ENCODE data around the gene MPRIP. TPM values are rescaled to one million over a fixed set of nuclear protein-coding genes. Genes with fewer than 3 reads are reported as not detected.

Gene MPRIP
- total RNA-seq, 1 experiment from 2014 or later: 132 TPM

DNA sequence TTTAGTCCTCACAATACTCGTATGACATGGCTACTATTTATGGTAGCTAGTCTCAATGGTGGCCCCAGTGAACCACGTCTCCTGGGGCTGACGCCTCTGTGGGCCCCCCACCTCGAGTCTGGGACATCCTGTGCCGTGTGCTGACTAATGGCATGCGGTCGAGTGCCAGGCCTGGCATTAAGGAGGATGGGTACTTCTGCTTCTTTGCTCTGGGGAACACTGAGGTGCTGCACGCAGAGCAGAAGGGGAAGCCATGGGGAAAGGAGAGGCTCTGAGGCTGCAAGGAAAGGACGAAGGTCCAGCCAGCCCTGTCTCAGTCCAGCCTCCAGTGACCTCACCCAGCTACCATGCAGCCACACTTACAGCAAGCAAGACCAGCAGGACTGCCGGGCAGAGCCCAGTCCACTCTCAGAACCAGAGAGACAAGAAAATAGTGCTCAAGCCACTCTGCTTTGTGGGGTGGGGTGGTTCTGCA is 5.7 kb upstream of the MPRIP start:
- Histone ChIP-seq H3K9ac (ENCODE audit: extremely low read depth, insufficient read length, low read length) (no peak overlapping the region), H3K9me3 (ENCODE audit: control insufficient read depth, low read depth, low read length) (no peaks in the 10 kb centered on the region), H3K18ac (ENCODE audit: insufficient read length, low read depth, low read length) (no peak overlapping the region), H2BK12ac (ENCODE audit: insufficient read length, low read depth, low read length) (no peak overlapping the region), H3K4me1 (ENCODE audit: insufficient read depth, low read length) (0 out of 2 replicates have a peak, but pooled peaks cover under 1% of the 10 kb centered on the region), H3T11ph (ENCODE audit: low read length) (no peak overlapping the region), H3K79me1 (ENCODE audit: insufficient read depth, low read depth, low read length, poor library complexity, severe bottlenecking) (no peaks in the 10 kb centered on the region), H2BK20ac (ENCODE audit: low read depth, low read length, poor library complexity, severe bottlenecking) (no peak overlapping the region), H4K20me1 (ENCODE audit: control insufficient read depth, insufficient read depth, insufficient read length) (no peaks in the 10 kb centered on the region), H3K79me2 (ENCODE audit: insufficient read depth, low read length) (no peaks in the 10 kb centered on the region), H3K14ac (ENCODE audit: insufficient read depth, low read length) (no peak overlapping the region), H3K23me2 (ENCODE audit: insufficient read length, low read depth, low read length, poor library complexity, severe bottlenecking) (no peaks in the 10 kb centered on the region), H3K27ac (ENCODE audit: insufficient read length, low read depth, low read length) (no peak overlapping the region), H2AK5ac (ENCODE audit: insufficient read length, low read length) (no peak overlapping the region), H3K4me2 (ENCODE audit: insufficient read depth, insufficient read length, low read length) (no peak overlapping the region), H4K8ac (replicated peaks; ENCODE audit: insufficient read length, low read depth, low read length) (no peak overlapping the region), H3K27me3 (ENCODE audit: insufficient read depth, low read length) (no peaks in the 10 kb centered on the region), H3K56ac (ENCODE audit: insufficient read length, low read depth, low read length) (no peak overlapping the region), H2AFZ (ENCODE audit: low read length) (no peak overlapping the region), H4K91ac (ENCODE audit: insufficient read length, low read depth, low read length) (no peak overlapping the region), H2BK5ac (ENCODE audit: insufficient read length, low read length) (no peak overlapping the region), H3K23ac (ENCODE audit: insufficient read length, low read depth, low read length) (no peak overlapping the region), H2BK15ac (ENCODE audit: low read depth, low read length) (no peak overlapping the region), H2BK120ac (ENCODE audit: low read depth, low read length, poor library complexity, severe bottlenecking) (no peak overlapping the region), H3K4ac (ENCODE audit: low read depth, low read length) (no peak overlapping the region), H4K5ac (ENCODE audit: insufficient read length, low read depth, low read length) (no peak overlapping the region)
- Mint-ChIP-seq H3K4me1 (peaks cover 6 to 7% of the 10 kb centered on the region in 2 experiments), H3K9me3 (no peaks in the 10 kb centered on the region), H3K4me3 (no peak overlapping the region), H3K27ac (no peak overlapping the region; a peak in 1 of 7 replicates), H3K36me3 (ENCODE audit: insufficient read depth in 1 of 3, low read depth in 3 of 3) (no peaks in the 10 kb centered on the region), H3K27me3 (ENCODE audit: low read depth) (peaks cover 13% of the 10 kb centered on the region)
- no CpG with 5 or more reads among the region's 10 CpGs for WGBS (ENCODE audit: extremely low coverage, insufficient read length, low lambda C conversion rate)
- no peak for DNase-seq
- TF ChIP-seq, protein P1, sequence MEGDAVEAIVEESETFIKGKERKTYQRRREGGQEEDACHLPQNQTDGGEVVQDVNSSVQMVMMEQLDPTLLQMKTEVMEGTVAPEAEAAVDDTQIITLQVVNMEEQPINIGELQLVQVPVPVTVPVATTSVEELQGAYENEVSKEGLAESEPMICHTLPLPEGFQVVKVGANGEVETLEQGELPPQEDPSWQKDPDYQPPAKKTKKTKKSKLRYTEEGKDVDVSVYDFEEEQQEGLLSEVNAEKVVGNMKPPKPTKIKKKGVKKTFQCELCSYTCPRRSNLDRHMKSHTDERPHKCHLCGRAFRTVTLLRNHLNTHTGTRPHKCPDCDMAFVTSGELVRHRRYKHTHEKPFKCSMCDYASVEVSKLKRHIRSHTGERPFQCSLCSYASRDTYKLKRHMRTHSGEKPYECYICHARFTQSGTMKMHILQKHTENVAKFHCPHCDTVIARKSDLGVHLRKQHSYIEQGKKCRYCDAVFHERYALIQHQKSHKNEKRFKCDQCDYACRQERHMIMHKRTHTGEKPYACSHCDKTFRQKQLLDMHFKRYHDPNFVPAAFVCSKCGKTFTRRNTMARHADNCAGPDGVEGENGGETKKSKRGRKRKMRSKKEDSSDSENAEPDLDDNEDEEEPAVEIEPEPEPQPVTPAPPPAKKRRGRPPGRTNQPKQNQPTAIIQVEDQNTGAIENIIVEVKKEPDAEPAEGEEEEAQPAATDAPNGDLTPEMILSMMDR (conservative IDR thresholded peaks at IDR 0.05): no peak

Measured in H9 (cell line).